OCI-LY1 (cell line): Measurements from ENCODE around the gene PRPF38A.

Experiments used
- H2AFZ ChIP-seq: fragments of 200-600 bp; sonication (generic), shearing (Covaris generic); 2 replicates; pipeline ENCODE4 v1.6.0; 2014; ENCODE audit warnings: antibody characterized with exemption, mild to moderate bottlenecking, low read length
- H3F3A ChIP-seq: fragments of 200-600 bp; sonication (generic), shearing (Covaris generic); 2 replicates; pipeline ENCODE4 v1.6.0; 2014; ENCODE audit warnings: mild to moderate bottlenecking, antibody characterized with exemption, low read length, moderate library complexity; ENCODE audit not compliant: insufficient read depth
- H3K27ac ChIP-seq: fragments of 200-600 bp; sonication (generic); 2 replicates; pipeline ENCODE4 v1.5.1; 2014; ENCODE audit warnings: low read length, mixed run types, mild to moderate bottlenecking, low read depth; ENCODE audit not compliant: poor library complexity, severe bottlenecking
- H3K27me3 ChIP-seq: fragments of 200-600 bp; sonication (generic); 2 replicates; pipeline ENCODE4 v1.6.0; 2014; ENCODE audit warnings: antibody characterized with exemption, mild to moderate bottlenecking, low read length, moderate library complexity; ENCODE audit not compliant: insufficient read depth
- H3K36me3 ChIP-seq: fragments of 200-600 bp; sonication (generic); 2 replicates; pipeline ENCODE4 v1.6.1; 2014; ENCODE audit warnings: mild to moderate bottlenecking, antibody characterized with exemption, low read length, moderate library complexity, mixed read lengths; ENCODE audit not compliant: insufficient read depth
- H3K4me1 ChIP-seq: fragments of 200-600 bp; sonication (generic); 2 replicates; pipeline ENCODE4 v1.5.1; 2014; ENCODE audit warnings: mild to moderate bottlenecking, low read length, moderate library complexity; ENCODE audit not compliant: insufficient read depth, severe bottlenecking
- H3K4me2 ChIP-seq: fragments of 200-600 bp; sonication (generic), shearing (Covaris generic); 2 replicates; pipeline ENCODE4 v1.6.1; 2014; ENCODE audit warnings: low read length
- H3K4me3 ChIP-seq: fragments of 200-600 bp; sonication (generic); 2 replicates; pipeline ENCODE4 v1.5.1; 2014; ENCODE audit warnings: low read length, low read depth, mild to moderate bottlenecking, mixed read lengths; ENCODE audit not compliant: poor library complexity, severe bottlenecking
- H3K79me2 ChIP-seq: fragments of 200-600 bp; shearing (Covaris generic); 2 replicates; pipeline ENCODE4 v1.6.1; 2016; ENCODE audit warnings: mixed run types, low read length, mixed read lengths; ENCODE audit not compliant: insufficient read depth
- H3K9ac ChIP-seq: fragments of 200-600 bp; sonication (generic), shearing (Covaris generic); 2 replicates; pipeline ENCODE4 v1.6.1; 2014; ENCODE audit warnings: mild to moderate bottlenecking, low read length, mixed read lengths
- H3K9me2 ChIP-seq: fragments of 200-600 bp; sonication (generic), shearing (Covaris generic); 2 replicates; pipeline ENCODE4 v1.6.1; 2014; ENCODE audit warnings: low read depth, mild to moderate bottlenecking, low read length, mixed read lengths
- H3K9me3 ChIP-seq: fragments of 200-600 bp; shearing (Covaris generic); 2 replicates; pipeline ENCODE4 v1.6.1; 2014; ENCODE audit warnings: low read length, mixed read lengths
- H4K20me1 ChIP-seq: fragments of 200-600 bp; sonication (generic), shearing (Covaris generic); 2 replicates; pipeline ENCODE4 v1.6.0; 2016; ENCODE audit warnings: mild to moderate bottlenecking, low read length; ENCODE audit not compliant: insufficient read depth
- CTCF ChIP-seq: fragments of 200-600 bp; sonication (generic), shearing (Covaris generic); IDR thresholded peaks from 2 replicates; pipeline ENCODE4 v1.5.1; 2017; ENCODE audit warnings: mild to moderate bottlenecking, antibody characterized with exemption, low read length, moderate library complexity, mixed read lengths
- EZH2 ChIP-seq: fragments of 200-600 bp; sonication (generic), shearing (Covaris generic); IDR thresholded peaks from 2 replicates; pipeline ENCODE4 v1.8.0; 2017; ENCODE audit warnings: borderline replicate concordance, mixed run types, mild to moderate bottlenecking, antibody characterized with exemption, low read length, moderate library complexity, mixed read lengths

PRPF38A gene

GRCh38 chr1:52423771-52424170, 19.4 kb downstream of the PRPF38A start:
- TF ChIP-seq EZH2, result no peak
- TF ChIP-seq CTCF, result no peak
- Histone ChIP-seq H3K79me2 (no peaks in the 10 kb centered on the region), H3K4me3 (no peak overlapping the region), H4K20me1 (no peaks in the 10 kb centered on the region), H2AFZ (no peak overlapping the region), H3F3A (no peaks in the 10 kb centered on the region; the same call in 1 of the 2 replicates), H3K9ac (no peak overlapping the region), H3K4me2 (no peak overlapping the region), H3K27me3 (no peaks in the 10 kb centered on the region), H3K9me3 (no peaks in the 10 kb centered on the region), H3K9me2 (no peaks in the 10 kb centered on the region), H3K36me3 (peaks cover 52% of the 10 kb centered on the region), H3K27ac (no peak overlapping the region), H3K4me1 (no peaks in the 10 kb centered on the region)

DNA sequence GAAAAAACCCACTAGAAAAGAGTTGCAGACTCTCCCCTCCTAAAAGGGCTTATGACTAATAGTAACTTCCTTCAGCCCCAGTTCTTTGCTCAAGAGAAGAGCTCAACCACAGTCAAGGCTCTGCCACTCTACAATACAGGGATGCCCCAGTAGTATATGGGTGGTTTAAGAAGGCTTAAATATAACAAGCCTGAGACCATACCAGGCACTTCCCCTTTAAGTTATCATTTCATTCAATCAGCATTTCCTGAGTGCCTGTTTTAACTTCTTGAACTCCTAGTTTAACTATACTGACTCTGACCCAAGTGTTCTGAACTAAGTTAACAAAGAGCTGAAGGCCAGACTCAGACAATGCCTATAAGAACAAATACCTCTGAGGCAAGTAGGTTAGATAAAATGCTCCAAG, 19.8 kb downstream of the PRPF38A start:
- Histone ChIP-seq H2AFZ (no peak overlapping the region), H3K4me2 (no peak overlapping the region), H3K79me2 (no peaks in the 10 kb centered on the region), H4K20me1 (no peaks in the 10 kb centered on the region), H3K27ac (no peak overlapping the region), H3K9me3 (no peaks in the 10 kb centered on the region), H3K36me3 (peaks cover 47% of the 10 kb centered on the region), H3K9me2 (no peaks in the 10 kb centered on the region), H3K9ac (no peak overlapping the region), H3K4me3 (no peak overlapping the region), H3F3A (no peaks in the 10 kb centered on the region; the same call in 1 of the 2 replicates), H3K4me1 (no peaks in the 10 kb centered on the region), H3K27me3 (no peaks in the 10 kb centered on the region)
- no peak for TF ChIP-seq EZH2
- no peak for TF ChIP-seq CTCF

DNA sequence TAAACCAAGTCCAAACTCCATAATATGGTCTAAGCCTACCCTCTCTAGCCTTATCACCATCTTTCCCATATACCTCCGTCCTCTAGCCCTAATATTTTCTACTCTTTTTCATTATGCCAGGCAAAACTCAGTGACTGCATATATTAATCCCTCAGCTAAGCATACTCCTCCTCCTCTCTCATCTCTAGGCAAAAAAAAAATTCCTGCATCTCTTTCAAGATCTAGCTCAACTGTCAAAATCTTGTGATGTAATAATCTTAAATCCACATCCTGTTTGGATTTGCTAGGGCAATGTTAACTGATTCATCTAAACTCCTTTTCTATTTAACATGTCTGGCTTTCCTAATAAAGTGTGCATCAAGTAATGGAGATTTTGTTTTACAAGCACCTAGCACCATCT, 20.4 kb downstream of the PRPF38A start:
- Histone ChIP-seq H2AFZ (no peak overlapping the region), H3K4me1 (no peaks in the 10 kb centered on the region), H3K36me3 (peaks cover 42% of the 10 kb centered on the region; the same call in 1 of the 2 replicates), H3K4me2 (no peak overlapping the region), H3K4me3 (no peak overlapping the region), H3K9me2 (no peaks in the 10 kb centered on the region), H3K27ac (no peak overlapping the region), H3K27me3 (no peaks in the 10 kb centered on the region), H3K79me2 (no peaks in the 10 kb centered on the region), H3K9me3 (no peaks in the 10 kb centered on the region), H4K20me1 (no peaks in the 10 kb centered on the region), H3F3A (no peaks in the 10 kb centered on the region; the same call in 1 of the 2 replicates), H3K9ac (no peak overlapping the region)
- no peak for TF ChIP-seq CTCF
- TF ChIP-seq EZH2, result no peak
